Spinal cord (tissue), 10 donors: Measurements from ENCODE around the gene TUBB2A. TPM values are rescaled to one million over a fixed set of nuclear protein-coding genes. Genes with fewer than 3 reads are reported as not detected.
A peak's percentile ranks its signal among the peaks of the same experiment; 100 is the strongest.
"Not testable (repeated sequence)": the region's sequence is repeated elsewhere in the genome, so short reads cannot be mapped to it uniquely, and the experiment has no call there.

ENCODE experiments used
- DNase-seq, 6 donors: peaks; one replicate each; pipeline versions ENCODE4 v3.0.0 to v3.0.0-alpha.2; 2013 to 2015; ENCODE audit warnings: low spot score in 6 of 6, low read depth in 4 of 6
- H3K27ac ChIP-seq: one replicate; pipeline ENCODE4 v1.5.1; 2013; ENCODE audit warnings: low read depth, low read length, control low read depth
- H3K27me3 ChIP-seq: one replicate; pipeline ENCODE4 v1.6.1; 2013; ENCODE audit warnings: low read length; ENCODE audit not compliant: control insufficient read depth, insufficient read depth
- H3K36me3 ChIP-seq: one replicate; pipeline ENCODE4 v1.6.1; 2013; ENCODE audit warnings: low read length; ENCODE audit not compliant: control insufficient read depth, insufficient read depth
- H3K4me1 ChIP-seq: one replicate; pipeline ENCODE4 v1.6.1; 2013; ENCODE audit warnings: low read length; ENCODE audit not compliant: control insufficient read depth, insufficient read depth
- H3K4me3 ChIP-seq: one replicate; pipeline ENCODE4 v1.5.1; 2013; ENCODE audit warnings: low read depth, low read length, control low read depth
- H3K9me3 ChIP-seq: one replicate; pipeline ENCODE4 v1.6.1; 2013; ENCODE audit warnings: low read length; ENCODE audit not compliant: control insufficient read depth, insufficient read depth
- WGBS: methylation state at CpG from one replicate; pipeline ENCODE4 v1.1.5; 2013; ENCODE audit warnings: missing lambda C conversion rate; ENCODE audit not compliant: insufficient coverage; 5-methylcytosine and 5-hydroxymethylcytosine counted together
- polyA plus RNA-seq, 2 donors: library from polyadenylated mRNA; unstranded; fragments of 120-200 nt; gene quantifications; one replicate each; pipeline ENCODE4 v1.2.1, GENCODE V29; 2013; ENCODE audit not compliant: insufficient read length in 2 of 2
- total RNA-seq, 2 donors: library from RNA; depleted of rRNA in 1 of 2; stranded (reverse); fragments of 120-200 nt in 1 of 2; fragments of >200 nt in 1 of 2; gene quantifications; one replicate each; pipeline versions ENCODE4 v1.2.3 to v1.2.4, GENCODE V29; 2013 to 2014
- donor health status: healthy.

Gene TUBB2A
- total and polyA plus RNA-seq, 4 donors: 476 to 2,011 (median 1,322) TPM

DNA sequence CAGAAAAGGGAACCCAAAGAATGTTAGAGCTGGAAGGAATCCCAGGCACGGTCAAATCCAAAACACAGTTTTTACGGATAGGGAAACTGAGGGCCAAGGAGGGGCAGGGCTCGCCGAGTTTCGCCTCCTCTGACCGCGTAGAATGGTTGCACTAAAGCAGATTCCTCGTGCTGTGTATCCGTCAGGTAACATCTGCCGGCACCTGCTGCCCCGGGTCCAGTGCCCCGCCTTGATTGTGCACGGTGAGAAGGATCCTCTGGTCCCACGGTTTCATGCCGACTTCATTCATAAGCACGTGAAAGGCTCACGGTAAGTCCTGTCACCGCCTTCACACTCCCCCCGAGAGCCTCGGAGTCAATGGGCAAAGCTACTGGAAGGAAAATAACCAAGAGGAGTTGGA lies 17.1 kb downstream of the TUBB2A start:
- Histone ChIP-seq H3K4me3 (no peak overlapping the region), H3K9me3 (no peaks in the 10 kb centered on the region), H3K27ac (no peak overlapping the region), H3K4me1 (no peaks in the 10 kb centered on the region), H3K27me3 (no peaks in the 10 kb centered on the region), H3K36me3 (peaks cover 64% of the 10 kb centered on the region)
- DNase-seq: no peak
- 85% methylated on average over 20 of the region's 20 CpGs for WGBS

DNA sequence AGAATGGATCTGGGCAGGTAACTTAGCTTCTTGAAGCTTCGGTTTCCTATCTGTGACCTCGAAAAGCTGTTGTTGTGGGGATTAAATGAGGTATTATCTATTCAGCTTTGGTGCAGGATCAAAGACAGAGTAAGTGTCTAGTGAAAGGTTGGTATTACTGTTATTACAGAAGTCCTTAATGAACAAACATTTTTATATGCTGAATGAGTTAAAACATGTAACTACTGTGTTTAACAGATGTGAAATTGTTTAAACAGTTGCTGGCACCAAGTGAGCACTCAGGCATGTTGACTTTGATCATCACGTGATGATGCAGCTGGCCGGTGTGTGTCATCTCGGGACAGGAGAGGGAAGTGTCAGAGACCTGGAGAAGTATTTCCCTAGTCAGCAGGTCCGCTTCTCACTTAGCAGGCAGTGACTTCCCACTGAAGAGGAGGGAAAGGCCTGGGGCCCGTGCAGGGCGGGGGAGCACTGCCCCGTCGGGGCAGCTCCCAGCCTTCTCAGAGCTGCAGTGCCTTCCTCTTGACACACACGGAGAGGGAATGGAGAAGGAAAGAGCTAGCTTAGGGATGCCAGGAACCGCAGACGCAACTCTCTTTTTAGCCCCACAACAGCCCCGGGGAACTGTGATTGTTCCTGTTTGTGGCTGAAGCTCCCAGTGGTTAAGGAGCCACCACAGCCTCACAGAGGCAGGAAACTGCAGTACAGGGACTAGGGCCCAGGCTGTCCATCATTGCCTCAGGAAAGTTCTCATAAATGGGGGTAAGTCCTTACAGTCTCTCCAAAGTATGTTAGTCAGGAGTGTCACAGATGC lies 18.0 kb downstream of the TUBB2A start:
- H3K4me1 ChIP-seq: no peaks in the 10 kb centered on the region
- H3K27ac ChIP-seq: peak overlapping the region; percentile 13
- 65% methylated on average over 12 of the region's 14 CpGs for WGBS
- no peaks in the 10 kb centered on the region for H3K9me3 ChIP-seq
- H3K4me3 ChIP-seq: no peak overlapping the region
- peak in 1 of 6 donors; percentile 59 for DNase-seq
- no peaks in the 10 kb centered on the region for H3K27me3 ChIP-seq
- H3K36me3 ChIP-seq: peaks cover 54% of the 10 kb centered on the region

DNA sequence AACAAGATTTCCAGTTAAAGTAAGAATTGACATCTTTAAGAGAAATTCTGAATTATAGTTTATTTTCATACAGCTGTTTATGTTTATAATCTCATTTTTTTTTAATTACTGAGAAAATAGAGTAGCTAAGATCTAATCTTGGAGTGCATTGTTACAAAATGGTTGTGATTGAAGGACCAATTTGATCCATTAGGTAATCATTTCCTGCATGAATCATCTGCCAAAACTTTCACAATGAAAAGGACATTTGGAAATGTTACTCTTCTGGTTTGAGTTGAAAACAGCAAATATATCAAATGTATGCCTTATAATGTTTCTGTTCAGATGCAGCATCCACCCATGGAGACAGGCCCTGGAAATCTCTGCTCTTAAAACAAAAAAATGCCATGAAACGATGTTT lies 19.0 kb downstream of the TUBB2A start:
- no peak overlapping the region for H3K4me3 ChIP-seq
- H3K36me3 ChIP-seq: peaks cover 50% of the 10 kb centered on the region
- 100% methylated on average over 1 of the region's 1 CpG for WGBS

DNA sequence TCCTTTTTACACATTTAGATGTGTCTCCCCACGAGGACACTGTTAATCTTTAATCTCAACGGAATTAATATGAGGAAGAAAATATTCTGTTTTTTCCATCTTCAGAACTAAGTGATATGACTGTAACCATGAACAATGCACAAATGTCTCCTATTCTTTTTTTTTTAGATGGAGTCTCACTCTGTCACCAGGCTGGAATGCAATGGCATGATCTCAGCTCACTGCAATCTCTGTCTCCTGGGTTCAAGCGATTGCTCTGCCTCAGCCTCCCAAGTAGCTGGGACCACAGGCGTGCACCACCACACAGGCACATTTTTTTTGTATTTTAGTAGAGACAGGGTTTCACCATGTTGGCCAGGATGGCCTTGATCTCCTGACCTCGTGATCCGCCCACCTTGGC lies 19.5 kb downstream of the TUBB2A start:
- not testable (repeated sequence) for H3K27me3 ChIP-seq, H3K9me3 ChIP-seq, H3K4me1 ChIP-seq, H3K4me3 ChIP-seq, DNase-seq, H3K27ac ChIP-seq
- WGBS: 100% methylated on average over 1 of the region's 6 CpGs
- peaks cover 51% of the 10 kb centered on the region for H3K36me3 ChIP-seq

More for the DNA sequence above, 19.0 kb downstream of the TUBB2A start:
- no peaks in the 10 kb centered on the region for H3K9me3 ChIP-seq
- H3K27ac ChIP-seq: no peak overlapping the region
- DNase-seq: no peak
- H3K27me3 ChIP-seq: no peaks in the 10 kb centered on the region
- H3K4me1 ChIP-seq: no peaks in the 10 kb centered on the region

GRCh38 chr6:3137057-3137777 lies 20.1 kb downstream of the TUBB2A start:
- no peak overlapping the region for H3K27ac ChIP-seq
- no peaks in the 10 kb centered on the region for H3K27me3 ChIP-seq
- no peaks in the 10 kb centered on the region for H3K9me3 ChIP-seq
- no peak overlapping the region for H3K4me3 ChIP-seq
- 86% methylated on average over 3 of the region's 12 CpGs for WGBS
- H3K36me3 ChIP-seq: peaks cover 54% of the 10 kb centered on the region
- no peaks in the 10 kb centered on the region for H3K4me1 ChIP-seq
- no peak for DNase-seq

- 89% methylated on average over 2 of the region's 8 CpGs for WGBS
- no peak for DNase-seq
- peaks cover 61% of the 10 kb centered on the region for H3K36me3 ChIP-seq
Observed at GRCh38 chr6:3136292-3137011, 20.9 kb downstream of the TUBB2A start.

DNA sequence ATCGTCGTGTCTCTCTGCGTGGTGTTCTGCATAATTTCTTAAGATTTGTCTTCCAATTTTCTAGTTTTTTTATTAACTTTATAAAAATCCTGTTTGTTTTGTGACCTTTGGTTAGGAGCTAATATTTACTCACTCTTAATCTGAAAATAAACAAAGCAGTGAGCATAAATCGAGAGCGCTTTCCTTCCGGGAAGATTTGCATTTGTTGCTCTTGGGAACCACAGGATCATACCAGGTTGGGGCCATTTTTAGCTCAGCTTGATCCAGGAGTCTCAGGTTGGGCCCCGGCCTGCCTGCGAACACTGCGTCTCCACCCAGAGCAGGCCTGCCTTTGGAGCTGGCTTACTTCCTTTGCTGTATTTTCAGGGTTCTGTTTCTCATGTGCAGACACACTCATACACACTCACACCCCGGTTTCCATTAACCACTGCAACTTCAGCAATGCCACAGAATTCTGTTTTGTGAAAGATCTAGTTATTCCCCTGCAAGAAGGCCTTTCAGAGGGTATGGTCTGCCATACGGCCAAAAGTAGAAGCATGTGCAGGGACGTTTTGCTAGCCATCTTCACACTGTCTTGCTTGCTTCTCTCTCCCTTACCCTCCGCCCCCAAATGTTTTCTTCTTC lies 21.6 kb downstream of the TUBB2A start:
- H3K9me3 ChIP-seq: no peaks in the 10 kb centered on the region
- no peaks in the 10 kb centered on the region for H3K4me1 ChIP-seq
- WGBS: 88% methylated on average over 9 of the region's 13 CpGs

More at GRCh38 chr6:3136292-3137011, 20.9 kb downstream of the TUBB2A start:
- Histone ChIP-seq H3K27ac (no peak overlapping the region), H3K4me1 (no peaks in the 10 kb centered on the region), H3K4me3 (no peak overlapping the region), H3K27me3 (no peaks in the 10 kb centered on the region), H3K9me3 (no peaks in the 10 kb centered on the region)

DNA sequence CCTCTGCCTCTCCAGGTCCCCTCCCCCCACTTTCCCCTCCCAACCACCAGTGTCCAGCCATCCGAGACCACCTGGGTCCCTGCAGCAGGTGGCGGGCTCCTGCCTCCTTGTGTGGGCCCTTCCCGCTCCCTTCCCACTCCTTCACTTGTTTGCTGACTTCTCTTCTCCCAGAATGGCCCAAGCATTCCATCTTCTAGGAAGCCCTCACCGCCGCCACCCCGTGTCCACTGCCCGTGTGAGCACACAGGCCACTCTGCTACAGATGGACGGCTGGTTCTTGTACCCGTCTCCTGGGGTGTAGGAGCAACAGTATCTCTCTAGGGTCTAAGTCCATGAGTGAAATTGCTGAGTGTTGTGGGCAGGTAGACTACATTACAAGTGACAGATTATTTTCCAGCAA lies 23.8 kb downstream of the TUBB2A start:
- Histone ChIP-seq H3K27me3 (no peaks in the 10 kb centered on the region), H3K27ac (no peak overlapping the region), H3K4me1 (no peaks in the 10 kb centered on the region), H3K4me3 (no peak overlapping the region), H3K9me3 (no peaks in the 10 kb centered on the region), H3K36me3 (peaks cover 58% of the 10 kb centered on the region)
- DNase-seq: no peak
- 87% methylated on average over 3 of the region's 9 CpGs for WGBS

More for the DNA sequence above, 21.6 kb downstream of the TUBB2A start:
- no peak overlapping the region for H3K4me3 ChIP-seq
- peaks cover 64% of the 10 kb centered on the region for H3K36me3 ChIP-seq
- no peak for DNase-seq
- H3K27ac ChIP-seq: no peak overlapping the region
- H3K27me3 ChIP-seq: no peaks in the 10 kb centered on the region

DNA sequence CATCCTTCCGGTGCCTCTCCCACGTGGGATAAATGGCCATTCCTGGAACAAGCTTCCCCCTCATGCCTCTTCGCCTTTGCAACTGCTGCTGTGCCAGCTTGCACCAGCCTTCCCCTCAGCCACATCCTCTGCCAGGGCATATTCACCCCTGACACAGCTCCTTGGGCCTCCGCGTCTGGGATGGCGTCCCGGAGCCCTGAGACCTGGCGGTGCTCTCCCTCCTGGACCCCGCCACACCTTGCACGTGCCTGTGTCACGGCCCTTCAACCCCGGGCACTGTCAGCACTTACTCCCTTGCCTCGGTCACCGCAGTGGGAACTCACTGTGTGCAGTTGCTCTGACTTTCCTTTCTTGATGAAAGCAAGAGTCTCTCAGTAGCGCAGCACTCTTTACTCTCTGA lies 25.6 kb downstream of the TUBB2A start:
- Histone ChIP-seq H3K36me3 (peaks cover 58% of the 10 kb centered on the region), H3K4me1 (peaks cover 3% of the 10 kb centered on the region), H3K4me3 (no peak overlapping the region), H3K27ac (no peak overlapping the region), H3K27me3 (no peaks in the 10 kb centered on the region), H3K9me3 (no peaks in the 10 kb centered on the region)
- no peak for DNase-seq
- WGBS: 91% methylated on average over 15 of the region's 15 CpGs
